ENCODE results near the gene PON2.

DNA sequence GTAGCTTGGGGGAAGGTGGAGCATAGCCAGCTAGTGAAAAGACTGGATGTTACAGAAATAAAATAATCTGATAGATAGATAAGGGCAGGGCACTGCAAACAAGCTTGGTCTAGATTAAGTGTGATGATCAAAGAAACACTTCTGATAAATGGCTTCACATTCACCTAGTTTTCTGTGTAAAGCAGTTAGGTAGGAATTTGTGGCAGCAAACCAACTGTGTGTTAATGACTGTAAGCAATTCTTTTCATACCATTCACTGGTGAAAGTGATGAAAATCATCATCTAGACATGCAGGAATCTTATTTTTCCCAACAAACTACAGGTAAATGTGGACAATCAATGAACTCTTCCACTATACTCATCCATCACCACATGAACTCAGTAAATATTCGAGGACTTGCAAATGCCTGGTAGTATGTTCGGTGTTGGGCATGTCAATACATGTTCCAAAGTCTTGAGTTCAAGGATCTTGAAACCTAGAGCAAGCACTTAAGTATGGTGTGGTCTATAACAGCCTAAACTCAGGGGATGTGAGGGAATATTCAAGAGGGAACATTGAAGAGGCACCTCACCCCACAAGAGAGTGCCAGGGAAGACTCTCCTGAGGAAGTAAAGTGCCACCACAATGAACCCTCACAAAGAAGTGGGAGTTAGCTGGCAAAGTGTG lies 59.1 kb downstream of the PON2 start:
- TF ChIP-seq, protein P1, sequence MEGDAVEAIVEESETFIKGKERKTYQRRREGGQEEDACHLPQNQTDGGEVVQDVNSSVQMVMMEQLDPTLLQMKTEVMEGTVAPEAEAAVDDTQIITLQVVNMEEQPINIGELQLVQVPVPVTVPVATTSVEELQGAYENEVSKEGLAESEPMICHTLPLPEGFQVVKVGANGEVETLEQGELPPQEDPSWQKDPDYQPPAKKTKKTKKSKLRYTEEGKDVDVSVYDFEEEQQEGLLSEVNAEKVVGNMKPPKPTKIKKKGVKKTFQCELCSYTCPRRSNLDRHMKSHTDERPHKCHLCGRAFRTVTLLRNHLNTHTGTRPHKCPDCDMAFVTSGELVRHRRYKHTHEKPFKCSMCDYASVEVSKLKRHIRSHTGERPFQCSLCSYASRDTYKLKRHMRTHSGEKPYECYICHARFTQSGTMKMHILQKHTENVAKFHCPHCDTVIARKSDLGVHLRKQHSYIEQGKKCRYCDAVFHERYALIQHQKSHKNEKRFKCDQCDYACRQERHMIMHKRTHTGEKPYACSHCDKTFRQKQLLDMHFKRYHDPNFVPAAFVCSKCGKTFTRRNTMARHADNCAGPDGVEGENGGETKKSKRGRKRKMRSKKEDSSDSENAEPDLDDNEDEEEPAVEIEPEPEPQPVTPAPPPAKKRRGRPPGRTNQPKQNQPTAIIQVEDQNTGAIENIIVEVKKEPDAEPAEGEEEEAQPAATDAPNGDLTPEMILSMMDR (IDR thresholded peaks at IDR 0.05): no peak
- TF ChIP-seq RAD21 (IDR thresholded peaks at IDR 0.05; ENCODE audit: low read length) (no peak), SMC3 (IDR thresholded peaks at IDR 0.05; ENCODE audit: low read depth, low read length) (no peak), YY1 (IDR thresholded peaks at IDR 0.05; ENCODE audit: low read depth) (no peak), EZH2phosphoT487 (IDR thresholded peaks at IDR 0.05; ENCODE audit: borderline replicate concordance, low read depth) (no peak), JUND (IDR thresholded peaks at IDR 0.05) (no peak), POLR2AphosphoS5 (IDR thresholded peaks at IDR 0.05; ENCODE audit: low read depth, low read length) (no peak), FOXM1 (IDR thresholded peaks at IDR 0.05; ENCODE audit: low read depth) (no peak)
- TF ChIP-seq, protein P2, sequence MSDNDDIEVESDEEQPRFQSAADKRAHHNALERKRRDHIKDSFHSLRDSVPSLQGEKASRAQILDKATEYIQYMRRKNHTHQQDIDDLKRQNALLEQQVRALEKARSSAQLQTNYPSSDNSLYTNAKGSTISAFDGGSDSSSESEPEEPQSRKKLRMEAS (IDR thresholded peaks at IDR 0.05; ENCODE audit: low read depth): no peak
- TF ChIP-seq, protein P3, sequence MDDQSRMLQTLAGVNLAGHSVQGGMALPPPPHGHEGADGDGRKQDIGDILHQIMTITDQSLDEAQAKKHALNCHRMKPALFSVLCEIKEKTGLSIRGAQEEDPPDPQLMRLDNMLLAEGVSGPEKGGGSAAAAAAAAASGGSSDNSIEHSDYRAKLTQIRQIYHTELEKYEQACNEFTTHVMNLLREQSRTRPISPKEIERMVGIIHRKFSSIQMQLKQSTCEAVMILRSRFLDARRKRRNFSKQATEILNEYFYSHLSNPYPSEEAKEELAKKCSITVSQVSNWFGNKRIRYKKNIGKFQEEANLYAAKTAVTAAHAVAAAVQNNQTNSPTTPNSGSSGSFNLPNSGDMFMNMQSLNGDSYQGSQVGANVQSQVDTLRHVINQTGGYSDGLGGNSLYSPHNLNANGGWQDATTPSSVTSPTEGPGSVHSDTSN (IDR thresholded peaks at IDR 0.05): no peak
- TF ChIP-seq, protein P4, sequence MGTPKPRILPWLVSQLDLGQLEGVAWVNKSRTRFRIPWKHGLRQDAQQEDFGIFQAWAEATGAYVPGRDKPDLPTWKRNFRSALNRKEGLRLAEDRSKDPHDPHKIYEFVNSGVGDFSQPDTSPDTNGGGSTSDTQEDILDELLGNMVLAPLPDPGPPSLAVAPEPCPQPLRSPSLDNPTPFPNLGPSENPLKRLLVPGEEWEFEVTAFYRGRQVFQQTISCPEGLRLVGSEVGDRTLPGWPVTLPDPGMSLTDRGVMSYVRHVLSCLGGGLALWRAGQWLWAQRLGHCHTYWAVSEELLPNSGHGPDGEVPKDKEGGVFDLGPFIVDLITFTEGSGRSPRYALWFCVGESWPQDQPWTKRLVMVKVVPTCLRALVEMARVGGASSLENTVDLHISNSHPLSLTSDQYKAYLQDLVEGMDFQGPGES (IDR thresholded peaks at IDR 0.05; ENCODE audit: low read depth, low read length): no peak
- TF ChIP-seq, protein P5, sequence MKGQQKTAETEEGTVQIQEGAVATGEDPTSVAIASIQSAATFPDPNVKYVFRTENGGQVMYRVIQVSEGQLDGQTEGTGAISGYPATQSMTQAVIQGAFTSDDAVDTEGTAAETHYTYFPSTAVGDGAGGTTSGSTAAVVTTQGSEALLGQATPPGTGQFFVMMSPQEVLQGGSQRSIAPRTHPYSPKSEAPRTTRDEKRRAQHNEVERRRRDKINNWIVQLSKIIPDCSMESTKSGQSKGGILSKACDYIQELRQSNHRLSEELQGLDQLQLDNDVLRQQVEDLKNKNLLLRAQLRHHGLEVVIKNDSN (IDR thresholded peaks at IDR 0.05; ENCODE audit: borderline replicate concordance, low read depth): no peak
